Esophagus muscularis mucosa (tissue), 4 donors: ENCODE results near the gene LPO. TPM values are rescaled to one million over a fixed set of nuclear protein-coding genes. Genes with fewer than 3 reads are reported as not detected.

Source experiments
- DNase-seq: peaks from one replicate; pipeline ENCODE4 v3.0.0-alpha.2; 2017; ENCODE audit errors: extremely low spot score
- H3K27ac ChIP-seq, 4 donors: fragments of 200-600 bp; sonication (generic); replicated peaks in 1 of 4; 1 replicate in 3 of 4; 2 replicates in 1 of 4; pipeline ENCODE4 v1.5.1; 2016 to 2019; ENCODE audit warnings: mild to moderate bottlenecking in 1 of 4
- H3K27me3 ChIP-seq, 4 donors: fragments of 200-600 bp; sonication (generic); one replicate each; pipeline versions ENCODE4 v1.5.1 to v1.6.0; 2016 to 2019
- H3K36me3 ChIP-seq, 4 donors: fragments of 200-600 bp; sonication (generic); one replicate each; pipeline ENCODE4 v1.5.1; 2016 to 2019
- H3K4me1 ChIP-seq, 4 donors: fragments of 200-600 bp; sonication (generic); one replicate each; pipeline ENCODE4 v1.5.1; 2016 to 2019
- H3K4me3 ChIP-seq, 4 donors: fragments of 200-600 bp; sonication (generic); 1 replicate in 2 of 4; 2 replicates in 2 of 4; pipeline ENCODE4 v1.5.1; 2016 to 2019; ENCODE audit warnings: mild to moderate bottlenecking in 4 of 4, moderate library complexity in 1 of 4
- H3K9me3 ChIP-seq, 4 donors: fragments of 200-600 bp; sonication (generic); 1 replicate in 3 of 4; 2 replicates in 1 of 4; pipeline ENCODE4 v1.5.1; 2016 to 2019
- EP300 ChIP-seq: sonication (generic); formaldehyde crosslinking; IDR thresholded peaks from one replicate; pipeline ENCODE4 v1.6.1; 2017; ENCODE audit warnings: antibody characterized with exemption
- POLR2A ChIP-seq: fragments of 450-650 bp; IDR thresholded peaks from one replicate; pipeline ENCODE4 v1.6.1; 2017; ENCODE audit warnings: antibody characterized with exemption, moderate library complexity, mild to moderate bottlenecking, low read depth
- POLR2AphosphoS5 ChIP-seq, 2 donors: sonication (generic); formaldehyde crosslinking; IDR thresholded peaks; one replicate each; pipeline ENCODE4 v1.6.1; 2017; ENCODE audit warnings: antibody characterized with exemption in 2 of 2
- WGBS: methylation state at CpG from one replicate; pipeline ENCODE4 v1.1.5; 2018; 5-methylcytosine and 5-hydroxymethylcytosine counted together
- intact Hi-C: fragments of 100-400 bp; cut with DNase I; formaldehyde crosslinking; loops from one replicate; pipeline ENCODE4 v1.15.1; 2023
- total RNA-seq, 4 donors: library from RNA; depleted of rRNA; stranded (reverse); fragments of >200 nt; gene quantifications; one replicate each; pipeline versions ENCODE4 v1.1.0 to v1.2.1, GENCODE V29; 2016
- TF ChIP-seq, protein P1 (sequence below), 3 experiments: fragments of 200-600 bp in 2 of 3; fragments of 450-650 bp in 1 of 3; sonication (generic) in 2 of 3; IDR thresholded peaks; one replicate each; pipeline ENCODE4 v1.5.1; 2017 to 2019; ENCODE audit warnings: antibody characterized with exemption in 3 of 3, mild to moderate bottlenecking in 2 of 3, moderate library complexity in 1 of 3

Gene LPO
- total RNA-seq, 4 donors from 2014 or later, result not detected

- intact Hi-C loops, result no loop called here
- Histone ChIP-seq H3K4me3 (no peak overlapping the region), H3K4me1 (no peaks in the 10 kb centered on the region), H3K27me3 (peaks cover 0 to 25% (median 0%) of the 10 kb centered on the region in 4 donors), H3K9me3 (no peaks in the 10 kb centered on the region), H3K36me3 (peaks cover 11 to 33% (median 27%) of the 10 kb centered on the region in 4 donors), H3K27ac (no peak overlapping the region)
- no peak for DNase-seq
- WGBS, result 71% methylated on average over 4 of the region's 7 CpGs
- no peak for TF ChIP-seq POLR2AphosphoS5 (IDR thresholded peaks at IDR 0.05)
- no peak for TF ChIP-seq POLR2A
- TF ChIP-seq EP300, result no peak
- TF ChIP-seq, protein P1, sequence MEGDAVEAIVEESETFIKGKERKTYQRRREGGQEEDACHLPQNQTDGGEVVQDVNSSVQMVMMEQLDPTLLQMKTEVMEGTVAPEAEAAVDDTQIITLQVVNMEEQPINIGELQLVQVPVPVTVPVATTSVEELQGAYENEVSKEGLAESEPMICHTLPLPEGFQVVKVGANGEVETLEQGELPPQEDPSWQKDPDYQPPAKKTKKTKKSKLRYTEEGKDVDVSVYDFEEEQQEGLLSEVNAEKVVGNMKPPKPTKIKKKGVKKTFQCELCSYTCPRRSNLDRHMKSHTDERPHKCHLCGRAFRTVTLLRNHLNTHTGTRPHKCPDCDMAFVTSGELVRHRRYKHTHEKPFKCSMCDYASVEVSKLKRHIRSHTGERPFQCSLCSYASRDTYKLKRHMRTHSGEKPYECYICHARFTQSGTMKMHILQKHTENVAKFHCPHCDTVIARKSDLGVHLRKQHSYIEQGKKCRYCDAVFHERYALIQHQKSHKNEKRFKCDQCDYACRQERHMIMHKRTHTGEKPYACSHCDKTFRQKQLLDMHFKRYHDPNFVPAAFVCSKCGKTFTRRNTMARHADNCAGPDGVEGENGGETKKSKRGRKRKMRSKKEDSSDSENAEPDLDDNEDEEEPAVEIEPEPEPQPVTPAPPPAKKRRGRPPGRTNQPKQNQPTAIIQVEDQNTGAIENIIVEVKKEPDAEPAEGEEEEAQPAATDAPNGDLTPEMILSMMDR (IDR thresholded peaks at IDR 0.05), result no peak
These were observed 35.5 kb upstream of the LPO start for GRCh38 chr17:58202859-58203258.

GRCh38 chr17:58204796-58205195, 33.6 kb upstream of the LPO start:
- TF ChIP-seq POLR2AphosphoS5 (IDR thresholded peaks at IDR 0.05), result no peak
- TF ChIP-seq, protein P1 (IDR thresholded peaks at IDR 0.05), result no peak
- TF ChIP-seq EP300, result no peak
- TF ChIP-seq POLR2A, result no peak
- 93% methylated on average over 2 of the region's 5 CpGs for WGBS
- no peak for DNase-seq
- Histone ChIP-seq H3K27me3 (peaks cover 0 to 6% (median 0%) of the 10 kb centered on the region in 4 donors), H3K4me1 (no peaks in the 10 kb centered on the region), H3K36me3 (peaks cover 17 to 51% (median 43%) of the 10 kb centered on the region in 4 donors), H3K27ac (no peak overlapping the region), H3K9me3 (no peaks in the 10 kb centered on the region), H3K4me3 (no peak overlapping the region)
- intact Hi-C loops, result no loop called here

DNA sequence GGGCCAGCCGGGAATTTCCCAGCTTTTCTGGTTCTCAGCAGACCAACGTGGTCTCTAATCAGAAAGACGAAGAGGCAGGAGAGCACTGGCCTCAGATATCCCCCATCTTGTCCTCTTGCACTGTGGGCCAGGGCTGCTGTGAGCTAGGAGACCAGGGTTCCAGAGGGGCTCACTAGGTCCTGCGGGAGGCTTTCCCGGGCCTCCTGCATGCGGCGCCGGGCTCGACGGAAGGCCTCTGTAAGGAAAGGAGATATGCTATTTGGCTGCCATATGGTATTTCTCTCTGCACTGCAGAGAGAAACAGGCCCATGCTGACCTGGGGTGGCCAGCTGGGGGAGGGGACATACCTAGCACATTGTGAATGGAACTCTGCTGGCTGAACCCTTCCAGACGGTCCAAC, 32.4 kb upstream of the LPO start:
- 95% methylated on average over 10 of the region's 11 CpGs for WGBS
- Histone ChIP-seq H3K4me3 (no peak overlapping the region), H3K27ac (no peak overlapping the region), H3K36me3 (peaks cover 20 to 62% (median 54%) of the 10 kb centered on the region in 4 donors), H3K27me3 (no peaks in the 10 kb centered on the region), H3K4me1 (no peaks in the 10 kb centered on the region), H3K9me3 (no peaks in the 10 kb centered on the region)
- intact Hi-C loops, result no loop called here
- no peak for DNase-seq
- no peak for TF ChIP-seq POLR2AphosphoS5 (IDR thresholded peaks at IDR 0.05)
- TF ChIP-seq POLR2A, result no peak
- TF ChIP-seq, protein P1 (IDR thresholded peaks at IDR 0.05), result no peak
- TF ChIP-seq EP300, result no peak

DNA sequence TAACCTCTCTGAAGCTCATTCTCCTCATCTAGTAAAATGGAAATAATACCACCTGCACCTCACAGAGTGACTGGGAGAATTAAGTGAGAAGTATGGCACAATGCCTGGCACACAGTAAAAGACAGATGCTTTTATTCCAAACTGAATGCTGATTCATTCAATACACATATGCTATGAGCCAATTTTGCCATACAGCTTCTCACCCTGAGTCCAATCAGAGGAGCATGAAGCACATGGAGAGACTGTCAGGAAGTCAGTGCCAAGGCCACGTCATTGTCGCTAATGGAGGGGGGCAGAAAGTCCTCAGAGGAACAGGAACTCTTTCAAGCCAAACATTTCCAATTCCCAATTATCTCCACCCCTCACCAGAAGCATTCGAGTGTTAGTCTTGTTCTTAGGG, 30.9 kb upstream of the LPO start:
- WGBS, result 87% methylated on average over 3 of the region's 3 CpGs

More for the DNA sequence above, 30.9 kb upstream of the LPO start:
- TF ChIP-seq EP300 (no peak), POLR2AphosphoS5 (IDR thresholded peaks at IDR 0.05) (no peak)
- TF ChIP-seq, protein P1 (IDR thresholded peaks at IDR 0.05), result no peak
- Histone ChIP-seq H3K4me1 (no peaks in the 10 kb centered on the region), H3K27ac (no peak overlapping the region), H3K27me3 (no peaks in the 10 kb centered on the region), H3K36me3 (peaks cover 30 to 78% (median 68%) of the 10 kb centered on the region in 4 donors), H3K9me3 (no peaks in the 10 kb centered on the region), H3K4me3 (no peak overlapping the region)
- DNase-seq, result no peak
- intact Hi-C loops, result no loop called here
